A673 (cell line): Measurements from ENCODE around the gene BCL2.

Source experiments
- CTCF ChIP-seq: fragments of 300-800, 200-600 bp; sonication (generic); conservative IDR thresholded peaks from 2 replicates; pipeline ENCODE4 v1.5.1; 2017; ENCODE audit warnings: low read depth, mild to moderate bottlenecking, antibody characterized with exemption, low read length, moderate library complexity, mixed read lengths
- EZH2 ChIP-seq: fragments of 200-600 bp; sonication (generic); IDR thresholded peaks from 2 replicates; pipeline ENCODE4 v1.6.1; 2017; ENCODE audit warnings: borderline replicate concordance, low read depth, mild to moderate bottlenecking, mixed read lengths, antibody characterized with exemption, low read length; ENCODE audit not compliant: poor library complexity, severe bottlenecking

- no peak for TF ChIP-seq CTCF
- no peak for TF ChIP-seq EZH2
Measured at GRCh38 chr18:63207835-63208234, 111.7 kb downstream of the BCL2 start.
